COLO668 (cell line): ENCODE measurements around the gene KIF1A.
"Not testable (repeated sequence)": the region's sequence is repeated elsewhere in the genome, so short reads cannot be mapped to it uniquely, and the experiment has no call there.

ENCODE experiments used
- DNase-seq: peaks from one replicate; lab custom pipeline; 2025; ENCODE audit not compliant: unreplicated experiment; lab: John Stamatoyannopoulos, UW

KIF1A gene

DNA sequence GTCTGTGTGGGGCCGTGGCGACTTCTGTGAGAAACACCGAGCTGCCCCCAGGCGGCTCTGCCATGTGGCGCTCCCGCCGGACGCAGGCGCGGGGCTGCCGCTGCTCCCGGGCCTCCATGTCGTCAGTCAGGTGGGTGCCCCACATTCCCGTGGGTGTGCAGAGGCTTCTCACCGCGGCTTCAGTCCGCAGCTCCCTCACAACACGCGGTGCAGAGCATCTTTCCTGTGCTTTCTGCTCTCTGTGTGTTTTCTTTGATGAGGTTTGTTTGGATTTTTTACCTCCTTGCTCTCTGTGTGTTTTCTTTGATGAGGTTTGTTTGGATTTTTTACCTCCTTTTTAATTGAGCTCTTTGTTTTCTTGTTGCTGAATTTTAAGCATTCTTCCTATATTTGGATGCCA lies 115.4 kb downstream of the KIF1A start:
- no peak for DNase-seq

DNA sequence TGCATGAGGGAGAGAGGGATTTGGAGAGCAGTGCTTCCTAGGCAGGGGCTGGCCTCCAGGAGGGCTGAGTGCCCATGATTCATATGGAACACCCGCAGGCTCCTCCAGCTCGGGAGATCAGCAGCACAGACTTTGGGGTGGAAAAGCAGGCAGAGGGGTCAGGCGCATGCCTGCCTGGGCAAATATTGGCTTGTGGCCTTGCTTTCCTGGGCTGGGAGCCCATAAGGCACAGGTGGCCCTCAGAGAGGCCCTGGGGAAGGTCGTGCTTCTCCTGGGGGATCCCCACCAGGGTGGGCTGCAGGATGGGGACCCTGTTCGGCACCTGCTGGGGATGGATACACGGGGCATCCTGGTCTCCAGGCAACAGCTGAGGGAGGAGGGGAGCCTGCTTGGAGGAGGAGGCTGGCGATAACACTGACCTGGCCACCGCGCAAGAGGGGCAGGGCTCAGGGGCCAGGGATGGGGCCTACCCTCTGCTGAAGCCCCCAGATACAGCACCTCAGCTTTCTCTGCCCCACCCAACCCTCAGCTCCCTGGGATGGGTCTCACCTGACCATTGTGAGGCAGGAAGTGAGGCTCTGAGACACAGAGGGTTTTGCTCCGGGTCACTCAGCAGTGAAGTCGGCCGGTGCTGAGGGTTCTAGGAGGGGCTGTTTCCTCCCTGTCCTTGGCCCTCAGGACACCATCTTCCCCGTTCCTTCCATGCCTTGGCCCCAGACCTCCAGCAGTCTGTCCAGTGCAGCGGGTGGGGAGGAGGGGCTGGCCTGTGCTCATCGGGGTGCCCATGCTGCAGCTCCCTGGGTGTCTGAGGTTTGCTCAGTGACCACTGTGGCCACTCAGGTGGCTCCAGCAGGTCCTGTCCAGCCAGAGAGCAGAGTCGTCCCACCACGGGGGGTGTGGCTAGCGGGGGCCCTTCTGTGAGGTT lies 116.3 kb downstream of the KIF1A start:
- no peak for DNase-seq

DNA sequence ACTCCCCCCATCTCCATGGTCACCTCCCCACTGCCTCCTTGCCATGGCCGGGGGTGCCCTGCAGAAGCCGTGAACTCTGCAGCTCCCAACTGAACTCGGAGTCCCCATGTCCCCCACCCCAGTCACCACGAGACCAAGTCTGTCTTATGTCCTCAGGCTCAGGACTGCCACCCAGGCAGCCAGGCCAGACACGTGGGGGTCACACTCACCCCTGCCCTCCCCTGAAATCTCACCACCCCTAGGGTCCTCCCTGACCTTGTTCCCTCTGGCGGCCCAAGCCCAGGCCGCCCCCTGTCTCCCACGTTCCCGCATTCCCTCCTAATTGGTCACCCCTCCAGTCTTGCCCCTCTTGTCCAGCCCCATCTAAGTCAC lies 117.4 kb downstream of the KIF1A start:
- DNase-seq: no peak

DNA sequence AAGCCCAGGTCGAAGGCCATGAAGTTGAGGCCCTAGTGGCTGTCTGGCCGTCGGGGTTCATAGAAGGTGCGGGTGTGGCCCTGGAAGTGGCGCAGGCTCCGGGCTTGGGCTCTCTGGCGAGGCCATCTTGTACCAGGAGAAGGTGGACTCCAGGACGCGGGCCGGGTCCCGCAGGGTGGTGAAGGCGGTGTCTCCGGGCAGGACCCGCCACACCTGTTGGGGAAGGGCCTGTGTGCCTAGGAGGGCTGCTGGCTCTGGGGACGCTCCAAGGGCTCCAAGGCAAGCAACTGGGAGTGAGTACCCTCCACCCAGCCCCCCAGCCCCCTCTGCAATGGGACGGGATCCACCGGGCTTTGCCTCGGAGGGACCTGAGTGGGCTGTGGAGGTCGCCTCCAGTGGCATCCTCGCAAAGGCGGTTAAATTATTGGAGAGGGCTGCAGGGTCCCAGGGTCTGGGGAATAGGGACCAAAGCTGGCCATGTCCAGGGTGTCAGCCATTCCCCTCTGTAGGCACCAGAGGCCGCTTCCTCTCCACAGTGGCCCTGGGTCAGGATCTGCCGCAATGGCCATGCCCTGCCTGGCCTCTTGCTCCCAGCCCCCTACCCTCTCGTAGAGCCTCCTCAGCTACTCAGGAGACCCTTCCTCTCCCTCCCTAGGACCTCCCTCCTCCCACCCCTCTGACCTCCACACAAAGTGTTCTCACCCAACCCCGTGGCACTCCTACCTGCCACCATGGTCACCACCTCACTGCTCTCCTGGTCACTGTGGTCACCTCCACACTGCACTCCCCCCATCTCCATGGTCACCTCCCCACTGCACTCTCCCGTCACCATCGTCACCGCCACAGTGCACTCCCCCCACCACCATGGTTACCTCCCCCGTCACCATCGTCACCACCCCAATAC lies 118.0 kb downstream of the KIF1A start:
- no peak for DNase-seq

DNA sequence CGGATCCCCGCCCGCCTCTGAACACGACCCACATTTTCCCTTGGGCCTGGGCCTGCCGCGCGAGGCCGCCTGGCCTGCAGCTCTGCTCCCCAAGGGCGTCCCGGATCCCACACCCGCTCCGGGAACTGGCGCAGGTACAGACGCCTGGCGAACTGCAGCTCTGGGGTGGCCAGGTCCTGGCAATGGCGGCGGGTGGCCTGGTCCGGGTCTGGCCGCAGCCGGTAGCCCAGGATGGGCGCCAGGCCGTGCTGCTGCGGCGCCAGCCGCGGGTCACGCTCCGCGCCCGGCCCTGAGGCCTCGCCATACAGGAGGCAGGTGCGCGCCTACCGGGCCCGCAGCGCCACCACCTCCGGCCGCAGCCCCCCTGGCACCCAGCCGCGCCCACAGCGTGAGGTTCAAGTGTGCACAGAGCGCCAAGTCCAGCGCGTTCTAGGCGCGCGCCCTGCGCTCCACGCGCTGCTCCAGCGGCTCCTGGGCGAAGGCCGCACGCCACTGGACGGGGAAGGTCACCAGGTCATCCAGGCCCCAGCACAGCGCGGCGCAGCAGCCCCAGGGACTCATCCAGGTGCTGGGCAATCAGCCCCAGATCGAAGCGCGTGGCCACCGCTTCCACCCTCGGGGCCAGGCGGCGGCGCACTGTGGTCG lies 118.8 kb downstream of the KIF1A start:
- DNase-seq: no peak

GRCh38 chr2:240700616-240701015 lies 119.4 kb downstream of the KIF1A start:
- DNase-seq: not testable (repeated sequence)

DNA sequence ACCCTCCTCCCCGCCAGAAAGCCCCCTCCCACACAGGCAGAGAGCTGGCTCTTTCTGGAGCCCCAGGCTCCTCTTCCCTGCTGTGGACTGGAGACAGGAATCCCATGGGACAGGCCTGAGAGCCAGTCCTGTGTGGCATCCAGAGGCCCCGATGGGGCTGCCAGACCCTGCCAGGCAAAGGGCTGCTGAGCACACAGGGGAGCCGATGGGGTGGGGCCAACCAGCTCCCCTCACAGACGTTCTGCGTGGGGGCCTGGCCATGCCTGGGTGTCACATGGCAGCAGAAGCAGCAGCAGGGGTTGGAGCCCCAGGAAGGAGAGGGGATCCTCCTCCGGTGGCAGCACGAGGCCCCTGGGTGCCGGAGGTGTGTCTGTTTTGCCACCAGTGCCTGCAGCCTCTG lies 120.2 kb downstream of the KIF1A start:
- DNase-seq: not testable (repeated sequence)

DNA sequence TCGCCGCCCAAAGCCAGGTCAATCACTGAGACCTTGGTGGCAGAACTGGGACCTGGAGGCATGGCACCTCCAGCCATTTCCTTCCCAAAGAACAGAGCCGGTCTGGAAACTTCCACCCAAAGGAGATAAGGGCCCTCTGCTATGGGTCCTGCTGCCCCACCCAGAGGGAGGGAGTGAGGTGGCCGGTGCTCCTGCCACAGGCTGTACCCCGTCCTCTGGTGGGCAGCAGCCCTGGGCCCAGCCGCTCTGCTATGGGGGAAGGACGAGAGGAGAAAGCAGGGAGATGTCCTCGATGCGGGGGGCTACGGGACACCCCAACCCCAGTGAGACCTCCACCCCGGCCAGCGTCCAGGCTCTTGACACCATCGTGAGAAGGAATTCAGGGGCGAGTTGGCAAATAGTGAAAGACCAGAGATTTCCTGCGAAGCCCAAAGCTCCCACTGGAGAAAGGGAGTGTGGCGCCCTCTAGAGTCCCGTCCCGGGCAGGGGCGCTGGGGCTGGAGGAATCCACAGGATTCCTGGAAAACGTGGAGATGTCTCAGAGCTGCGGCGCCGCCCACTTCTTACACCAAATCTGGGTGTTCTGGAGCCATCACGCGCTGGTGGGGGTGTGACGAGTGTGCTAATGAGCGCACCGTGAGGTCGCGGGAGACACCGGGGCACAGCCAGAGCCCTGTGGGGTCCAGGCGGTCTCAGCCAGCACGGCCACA lies 121.0 kb downstream of the KIF1A start:
- not testable (repeated sequence) for DNase-seq

DNA sequence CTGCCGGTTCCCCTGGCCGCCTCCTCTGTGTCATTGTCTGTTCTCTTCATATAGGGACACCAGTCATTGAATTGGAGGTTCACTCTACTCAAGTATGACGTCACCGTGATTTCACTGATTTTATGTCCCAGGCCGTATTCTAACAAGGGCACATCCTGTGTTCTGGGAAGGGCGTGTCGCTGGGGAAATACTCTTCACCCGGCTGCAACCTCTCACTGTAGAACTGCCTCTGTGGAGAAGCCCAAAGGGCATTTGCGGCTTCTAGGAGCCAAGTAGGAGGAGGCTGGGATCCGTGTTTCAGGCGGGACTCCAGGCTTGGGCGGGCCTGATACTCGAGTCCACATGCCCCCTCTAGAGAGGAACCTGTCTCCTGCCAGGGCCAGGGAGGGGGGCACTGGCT lies 123.5 kb downstream of the KIF1A start:
- DNase-seq: not testable (repeated sequence)

DNA sequence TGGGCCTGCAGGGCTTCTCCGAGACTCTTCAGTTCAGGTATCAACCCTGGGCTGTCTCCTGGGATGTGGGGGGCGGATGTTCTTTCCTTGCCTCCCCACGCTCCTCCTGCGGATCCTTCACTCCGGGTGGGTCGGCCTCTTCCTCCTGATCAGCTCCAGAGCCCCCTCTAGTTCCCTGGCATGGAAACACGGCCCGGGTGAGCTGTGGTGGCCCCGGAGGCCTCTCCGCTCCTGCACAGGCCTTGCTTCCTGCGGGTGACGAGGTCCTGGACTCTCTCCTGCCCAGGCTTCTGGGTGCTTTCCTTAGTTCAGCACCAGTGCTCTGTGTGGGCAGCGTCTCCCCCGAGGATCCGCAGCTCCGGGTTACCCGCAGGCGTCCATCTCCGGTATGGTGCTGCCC lies 124.4 kb downstream of the KIF1A start:
- not testable (repeated sequence) for DNase-seq

GRCh38 chr2:240694304-240694703 lies 125.7 kb downstream of the KIF1A start:
- not testable (repeated sequence) for DNase-seq

DNA sequence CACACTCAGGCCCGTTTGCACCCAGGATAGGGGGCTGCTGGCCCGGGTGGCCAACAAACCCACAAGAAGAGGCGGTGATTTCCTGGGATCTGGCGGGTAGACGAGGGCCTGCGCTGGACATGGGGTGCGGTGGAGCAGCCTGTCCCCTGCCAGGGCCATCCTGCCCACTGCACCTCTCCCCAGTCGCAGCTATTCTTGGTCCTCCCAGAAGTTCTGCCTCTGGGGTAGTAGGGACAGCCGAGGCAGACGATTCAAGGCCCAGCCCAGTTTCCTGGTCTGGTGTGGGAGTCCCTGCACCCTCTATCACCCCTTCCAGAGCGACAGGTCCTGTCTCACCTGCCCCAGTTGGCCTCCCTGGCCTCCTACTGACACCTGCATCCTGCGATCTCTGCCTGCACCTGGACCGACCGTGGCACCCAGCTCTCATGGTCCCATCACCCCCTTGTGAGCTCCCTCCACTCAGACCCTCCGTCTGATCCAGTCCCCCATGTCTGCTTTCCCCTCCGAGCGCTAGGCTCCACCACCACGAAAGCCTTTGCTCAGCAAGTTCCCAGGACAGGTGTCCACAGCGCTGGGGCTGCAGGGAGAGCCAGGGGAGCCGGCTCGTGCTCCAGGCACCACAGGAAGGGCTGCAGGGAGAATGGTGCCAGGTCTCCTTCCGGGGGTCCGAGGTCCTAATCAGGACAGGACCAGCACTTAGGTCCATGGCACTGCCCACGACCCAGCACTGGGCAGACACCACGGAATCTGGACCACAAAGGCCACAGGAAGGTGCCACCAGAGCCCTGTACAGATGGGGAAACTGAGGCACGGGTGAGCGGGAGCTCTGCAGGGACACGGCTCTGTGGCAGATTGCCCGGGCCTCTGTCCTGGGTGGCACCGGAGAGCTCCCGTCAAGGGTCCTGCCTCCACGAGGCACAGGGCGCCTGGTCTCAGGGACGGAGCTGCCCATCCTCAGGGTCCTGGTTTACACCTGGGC lies 127.1 kb downstream of the KIF1A start:
- not testable (repeated sequence) for DNase-seq

DNA sequence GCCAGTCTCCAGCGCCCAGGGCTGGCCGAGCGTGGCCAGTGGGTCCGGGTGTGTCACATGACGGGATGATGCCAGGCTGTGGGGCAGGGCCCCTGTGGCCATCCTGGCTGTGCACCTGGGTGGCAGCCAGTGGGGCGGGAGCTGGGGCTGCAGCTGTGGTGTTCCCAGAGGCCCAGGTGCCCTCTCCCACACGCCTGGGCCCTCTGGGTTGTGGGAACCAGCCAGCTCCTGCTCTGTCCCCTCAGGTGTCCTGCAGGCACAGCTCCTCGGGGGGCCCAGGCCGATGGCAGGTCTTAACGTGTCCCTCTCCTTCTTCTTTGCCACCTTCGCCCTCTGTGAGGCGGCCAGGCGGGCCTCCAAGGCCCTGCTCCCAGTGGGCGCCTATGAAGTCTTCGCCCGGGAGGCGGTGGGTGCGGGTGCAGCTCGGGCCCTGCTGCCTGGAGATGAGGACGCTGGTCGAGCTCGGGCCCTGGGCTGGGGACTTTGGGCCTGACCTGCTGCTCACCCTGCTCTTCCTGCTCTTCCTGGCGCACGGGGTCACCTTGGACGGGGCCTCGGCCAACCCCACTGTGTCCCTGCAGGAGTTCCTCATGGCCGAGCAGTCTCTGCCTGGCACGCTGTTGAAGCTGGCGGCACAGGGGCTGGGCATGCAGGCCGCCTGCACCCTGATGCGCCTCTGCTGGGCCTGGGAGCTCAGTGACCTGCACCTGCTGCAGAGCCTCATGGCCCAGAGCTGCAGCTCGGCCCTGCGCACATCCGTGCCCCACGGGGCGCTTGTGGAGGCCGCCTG lies 128.2 kb downstream of the KIF1A start, which contains the start of gene AQP12A:
TSS of gene AQP12A (plus strand) at position 236 of the 790 bp plus-strand sequence. CDS start at position 284, 48 bp downstream.
- DNase-seq: not testable (repeated sequence)

GRCh38 chr2:240691075-240691427 lies 129.0 kb downstream of the KIF1A start:
- DNase-seq: not testable (repeated sequence)

GRCh38 chr2:240690421-240691074 lies 129.5 kb downstream of the KIF1A start:
- DNase-seq: not testable (repeated sequence)

DNA sequence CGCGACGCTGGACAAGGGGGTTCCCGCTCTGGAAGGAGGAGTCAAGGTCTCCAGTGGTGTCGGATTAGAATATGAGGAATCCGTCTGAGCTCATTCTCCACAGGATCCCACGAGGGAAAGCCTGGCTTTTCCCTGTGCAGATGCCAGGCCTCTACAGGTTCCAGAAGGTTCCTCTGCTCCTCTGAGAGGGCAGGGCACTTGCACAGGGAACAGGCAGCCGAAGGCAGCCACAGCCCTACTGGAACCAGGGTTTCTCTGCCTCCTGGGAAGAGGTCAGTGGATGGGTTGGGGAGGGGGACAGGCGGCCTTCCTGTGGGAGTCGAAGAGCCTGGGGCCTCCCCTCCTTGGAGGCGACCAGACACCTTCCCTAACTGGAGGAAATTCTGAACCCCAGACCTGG lies 130.0 kb downstream of the KIF1A start:
- DNase-seq: no peak

DNA sequence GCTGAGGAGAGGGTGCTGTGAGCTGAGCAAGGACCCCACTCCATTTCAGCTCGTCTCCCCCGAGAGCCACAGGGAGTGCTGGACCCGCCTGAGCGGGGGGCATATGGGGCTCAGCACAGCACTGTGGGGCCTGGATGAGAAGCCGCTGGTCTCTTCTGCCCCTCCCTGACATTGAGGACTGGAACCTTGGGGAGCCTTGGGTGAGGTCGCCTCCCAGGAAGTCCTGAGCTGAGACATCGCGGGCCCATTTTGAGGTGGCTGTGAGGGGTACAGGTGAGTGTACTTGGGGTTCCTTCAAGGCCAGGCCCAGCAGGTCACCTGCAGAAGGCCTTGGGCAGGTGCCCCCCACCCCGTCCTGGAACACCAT lies 131.5 kb downstream of the KIF1A start:
- no peak for DNase-seq
